NCI-H2196 (cell line): Measurements from ENCODE around the gene PMAIP1.
"Not testable (repeated sequence)": the region's sequence is repeated elsewhere in the genome, so short reads cannot be mapped to it uniquely, and the experiment has no call there.

Experiments used
- DNase-seq: peaks from one replicate; lab custom pipeline; 2025; ENCODE audit not compliant: unreplicated experiment; lab: John Stamatoyannopoulos, UW

Gene PMAIP1

DNA sequence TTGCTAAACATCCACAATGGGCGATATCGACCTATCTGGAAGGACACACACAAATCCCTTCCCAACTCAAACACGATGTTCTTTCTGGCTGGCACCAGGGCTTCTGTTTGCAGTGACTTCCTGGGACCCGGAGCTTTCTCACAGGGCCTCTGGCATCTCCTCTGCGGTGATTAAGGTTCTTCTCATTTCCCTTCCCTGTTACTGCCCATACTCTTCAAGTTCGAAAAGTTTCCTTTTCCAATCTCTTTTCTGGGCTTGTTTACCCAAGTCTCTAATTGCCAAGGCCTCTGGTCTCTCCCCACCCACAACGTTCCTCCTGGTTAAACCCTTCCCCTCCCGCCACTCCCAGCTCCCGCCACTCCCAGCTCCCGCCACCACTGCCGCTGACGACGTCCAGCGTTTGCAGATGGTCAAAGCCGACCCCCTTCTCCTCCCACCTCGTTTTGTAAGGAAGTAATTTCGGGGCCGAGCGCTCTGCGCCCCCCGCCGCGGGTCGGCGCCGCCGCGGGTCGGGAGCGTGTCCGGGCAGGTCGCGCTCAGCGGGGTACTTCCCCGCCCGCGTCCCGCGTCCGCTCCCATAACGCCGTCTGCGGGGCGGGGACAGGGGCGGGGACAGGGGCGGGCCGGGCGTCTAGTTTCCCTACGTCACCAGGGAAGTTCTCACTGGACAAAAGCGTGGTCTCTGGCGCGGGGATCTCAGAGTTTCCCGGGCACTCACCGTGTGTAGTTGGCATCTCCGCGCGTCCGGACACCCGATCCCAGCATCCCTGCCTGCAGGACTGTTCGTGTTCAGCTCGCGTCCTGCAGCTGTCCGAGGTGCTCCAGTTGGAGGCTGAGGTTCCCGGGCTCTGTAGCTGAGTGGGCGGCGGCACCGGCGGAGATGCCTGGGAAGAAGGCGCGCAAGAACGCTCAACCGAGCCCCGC is at the start of gene PMAIP1:
PMAIP1 (plus strand) TSS at position 699 of the 924 bp plus-strand sequence; CDS start at position 881, 182 bp downstream.
- DNase-seq, result peak; percentile 94

DNA sequence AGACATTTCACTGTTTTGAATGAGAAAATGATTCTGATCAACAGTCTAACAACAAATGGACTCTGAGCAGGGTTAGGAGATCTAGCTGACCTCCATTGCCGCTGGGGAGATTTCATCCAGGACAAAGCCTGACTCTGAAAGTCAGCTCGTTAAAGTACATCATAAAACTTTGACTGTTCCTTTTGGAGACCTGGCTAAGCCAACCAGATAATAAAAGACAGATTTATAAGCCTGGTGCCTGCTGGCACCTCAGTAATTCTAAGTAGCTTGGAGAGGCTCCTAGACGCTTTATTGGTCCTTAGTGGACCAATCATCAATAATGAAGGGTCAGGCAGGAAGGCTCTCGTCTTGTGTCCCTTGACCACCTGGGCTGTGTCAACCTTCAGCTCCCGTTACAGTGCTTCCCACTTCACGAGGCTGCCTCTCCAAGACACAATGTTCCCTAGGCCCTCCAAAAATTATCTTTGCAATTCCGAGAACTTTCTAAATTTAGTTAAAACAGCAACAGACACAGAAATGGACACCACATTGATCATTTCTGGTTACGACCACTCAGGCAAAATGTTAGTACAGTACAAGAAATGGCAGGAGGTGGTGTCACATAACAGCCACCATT is 47.9 kb upstream of the PMAIP1 start:
- no peak for DNase-seq

- no peak for DNase-seq
Measured at GRCh38 chr18:59852548-59852947, 47.2 kb upstream of the PMAIP1 start.

DNA sequence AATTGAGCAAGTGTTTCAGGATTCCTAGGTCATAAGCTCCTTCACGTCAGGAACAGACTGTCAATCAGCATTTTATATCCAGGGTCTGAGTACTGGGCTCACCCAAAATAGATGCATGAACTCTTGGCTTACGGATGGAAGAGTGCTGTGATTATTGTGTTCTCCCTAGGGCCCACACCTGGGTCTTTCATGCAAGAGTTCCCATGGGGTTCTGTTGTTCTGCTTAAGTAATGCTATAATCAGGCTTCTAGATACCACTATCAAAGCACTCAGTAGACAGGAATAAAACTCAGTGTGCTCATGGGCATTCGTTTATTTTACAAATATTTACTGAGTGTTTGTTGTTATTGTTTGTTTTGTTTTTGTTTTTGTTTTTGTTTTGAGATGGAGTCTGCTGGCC is 46.4 kb upstream of the PMAIP1 start:
- no peak for DNase-seq

- DNase-seq, result not testable (repeated sequence)
Measured at GRCh38 chr18:59853988-59854387, 45.8 kb upstream of the PMAIP1 start.

DNA sequence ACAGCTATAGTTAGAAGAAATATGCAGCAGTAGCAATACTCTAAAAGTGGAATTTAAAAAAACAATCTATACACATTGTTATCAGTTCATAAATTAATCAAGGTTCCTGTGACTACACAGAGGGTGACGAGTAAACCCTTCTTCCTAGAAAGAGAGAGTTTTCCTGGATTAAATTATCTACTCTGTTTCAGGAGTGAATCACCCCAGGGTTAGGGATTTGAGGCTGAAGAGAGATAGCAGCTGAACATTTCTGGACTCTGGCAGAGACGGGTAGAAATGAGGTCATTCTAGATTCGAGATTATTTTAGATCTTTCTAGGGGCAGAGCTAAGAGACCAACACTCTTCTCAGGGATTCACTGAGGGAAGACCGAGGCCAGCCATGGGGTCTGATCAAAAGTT is 38.8 kb upstream of the PMAIP1 start:
- no peak for DNase-seq

DNA sequence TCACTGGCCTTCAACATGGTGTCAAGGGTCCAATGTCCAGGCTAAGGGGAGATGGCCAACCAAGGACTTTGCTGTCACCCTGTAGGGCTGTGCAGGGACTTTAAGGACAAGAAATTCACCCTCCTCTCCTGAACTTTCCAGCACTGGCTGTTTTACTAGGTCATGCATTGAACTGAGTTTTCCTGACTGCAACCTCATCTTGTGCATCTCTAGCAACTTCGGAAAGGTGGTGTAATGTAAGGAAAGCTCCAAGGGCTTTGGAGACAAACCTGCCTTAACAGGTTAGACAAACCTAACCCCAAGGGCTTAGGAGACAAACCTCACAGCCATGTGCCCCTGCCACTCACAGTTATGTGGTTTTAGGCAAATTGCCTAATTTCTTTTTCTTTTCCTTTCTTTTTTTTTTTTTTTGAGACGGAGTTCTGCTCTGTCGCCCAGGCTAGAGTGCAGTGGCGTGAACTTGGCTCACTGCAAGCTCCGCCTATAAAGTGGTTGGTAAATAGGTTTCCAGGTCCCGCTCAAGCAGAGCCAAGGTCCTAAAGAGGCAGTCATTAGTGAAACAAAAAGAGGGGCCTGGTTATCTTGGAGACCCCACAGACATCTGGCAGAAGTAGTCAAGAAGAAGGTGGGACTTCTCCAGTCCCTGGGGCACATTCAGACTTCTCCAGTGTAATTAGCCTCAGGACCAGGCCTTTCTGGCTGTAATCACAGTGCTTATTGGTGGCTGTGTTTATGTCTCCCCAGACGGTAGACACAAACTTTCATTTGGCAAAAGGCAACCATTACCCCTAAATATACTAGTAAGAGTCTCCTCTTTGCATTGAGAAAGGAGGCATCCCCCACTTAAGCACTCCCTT is 37.6 kb upstream of the PMAIP1 start:
- no peak for DNase-seq

DNA sequence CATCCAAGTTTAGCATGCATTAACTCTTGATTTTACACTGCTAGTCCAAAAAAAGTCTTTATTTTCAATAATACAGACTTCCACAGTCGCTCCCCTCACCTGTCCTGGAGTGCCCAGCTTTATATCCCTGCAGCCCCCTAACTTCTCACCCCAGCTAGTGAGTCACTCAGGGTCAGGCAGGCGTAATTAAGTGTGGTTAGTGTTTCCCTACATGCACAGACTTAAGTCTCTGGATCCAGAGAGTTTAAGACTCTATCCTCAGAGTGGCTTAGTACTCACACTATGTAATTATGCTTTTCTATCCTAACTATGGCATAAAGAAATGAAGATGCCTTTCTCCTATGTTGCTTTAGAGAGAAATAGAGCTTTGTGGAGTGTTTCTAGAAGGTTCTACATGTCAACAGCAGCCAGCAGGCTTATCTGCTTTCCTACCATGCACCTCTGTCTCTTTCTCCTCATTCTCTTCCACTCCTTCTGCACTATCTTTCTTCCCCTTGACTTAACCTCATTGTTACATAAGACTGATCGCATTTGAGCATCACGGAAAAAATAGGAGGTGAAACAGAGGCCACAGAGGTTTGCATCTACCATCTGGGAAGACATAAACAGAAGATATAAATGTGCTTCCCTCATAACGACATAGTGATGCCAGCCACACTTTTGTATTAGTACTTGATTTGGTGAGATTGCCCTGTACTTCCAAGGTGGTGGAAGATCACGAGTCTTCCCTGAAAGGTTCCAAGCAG is 34.4 kb upstream of the PMAIP1 start:
- DNase-seq, result no peak

DNA sequence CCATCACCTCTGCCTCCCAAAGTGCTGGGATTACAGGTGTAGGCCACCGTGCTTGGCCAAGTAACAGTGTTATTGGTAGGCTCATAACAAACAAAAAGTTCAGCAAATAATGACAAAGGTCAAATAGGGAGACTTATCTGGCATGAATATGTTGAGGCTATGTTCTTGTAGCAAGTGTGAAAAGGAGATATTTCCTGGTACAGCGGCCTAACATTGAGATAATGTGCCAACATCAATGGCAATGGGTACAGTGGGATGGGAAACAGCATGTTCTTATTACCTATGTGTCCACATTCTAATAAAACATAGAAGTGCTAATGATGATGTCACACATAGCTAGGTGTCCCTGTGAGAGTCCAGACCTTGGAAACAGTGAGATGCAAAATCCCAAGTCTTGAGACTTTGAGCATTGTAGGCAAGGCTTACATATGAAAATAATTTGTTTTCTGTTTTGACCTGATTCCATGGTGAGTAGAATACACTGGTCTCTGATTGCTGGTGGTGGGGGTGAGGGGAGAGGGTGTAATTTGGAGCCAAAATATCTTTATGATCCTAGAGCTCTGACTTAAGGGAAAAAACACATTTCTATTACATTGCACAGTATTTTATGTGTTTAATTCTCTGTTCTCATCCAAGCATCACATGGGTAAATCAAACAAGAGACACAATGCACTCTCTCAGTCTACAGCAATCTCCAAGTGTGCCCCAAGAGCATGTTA is 33.1 kb upstream of the PMAIP1 start:
- no peak for DNase-seq

GRCh38 chr18:59867337-59868104 is 32.3 kb upstream of the PMAIP1 start:
- DNase-seq, result no peak

- no peak for DNase-seq
Measured at GRCh38 chr18:59870623-59871130, 29.1 kb upstream of the PMAIP1 start.

- no peak for DNase-seq
Measured at GRCh38 chr18:59871711-59872362, 28.0 kb upstream of the PMAIP1 start.

DNA sequence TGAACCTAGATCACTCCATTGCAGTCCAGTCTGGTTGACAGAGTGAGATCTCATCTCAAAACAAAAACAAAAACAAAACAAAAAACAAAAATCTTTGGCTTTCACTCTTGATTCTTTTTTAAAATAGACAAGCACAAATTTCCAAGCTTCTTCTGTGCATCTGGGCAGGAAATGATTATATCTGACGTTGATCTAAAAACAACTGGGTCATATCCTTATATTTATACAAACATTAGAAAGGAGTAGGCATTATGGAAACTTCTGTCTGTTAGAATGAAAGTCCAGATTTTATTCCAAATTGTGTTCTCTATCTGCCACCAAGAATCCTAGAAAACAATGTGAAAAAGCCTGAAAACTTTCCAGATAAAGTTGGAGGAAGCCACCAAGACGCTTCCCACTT is 26.2 kb upstream of the PMAIP1 start:
- DNase-seq, result no peak

- DNase-seq, result no peak
Measured at GRCh38 chr18:59874166-59874565, 25.6 kb upstream of the PMAIP1 start.

DNA sequence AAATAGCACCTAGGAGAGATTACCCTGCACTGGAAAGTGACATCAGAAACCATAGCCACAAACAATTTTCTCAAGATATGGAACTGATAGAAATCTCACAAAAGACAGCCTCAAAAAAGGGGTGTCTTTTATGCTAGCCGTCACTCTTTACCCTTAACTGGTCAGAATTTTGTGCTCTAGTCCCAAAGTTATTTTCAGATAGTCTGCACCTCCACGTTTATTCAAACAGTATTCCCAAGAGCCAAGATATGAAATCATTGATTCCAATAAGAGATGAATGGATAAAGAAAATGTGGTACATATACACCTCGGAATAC is 23.5 kb upstream of the PMAIP1 start:
- no peak for DNase-seq

GRCh38 chr18:59877361-59877760 is 22.4 kb upstream of the PMAIP1 start:
- no peak for DNase-seq

- no peak for DNase-seq
Measured at GRCh38 chr18:59878644-59879043, 21.2 kb upstream of the PMAIP1 start.

GRCh38 chr18:59881728-59882656 is 17.8 kb upstream of the PMAIP1 start:
- peak; percentile 46 for DNase-seq
